K562 (cell line): ENCODE results near the gene MMP11. TPM values are rescaled to one million over a fixed set of nuclear protein-coding genes. Genes with fewer than 3 reads are reported as not detected.

ENCODE experiments used
- CREB1 ChIP-seq, 2 experiments: sonication (generic) in 1 of 2; formaldehyde crosslinking in 1 of 2; IDR thresholded peaks; 2 replicates each; pipeline versions ENCODE4 v1.6.1 to v1.8.0; 2012 to 2022; ENCODE audit warnings: inconsistent platforms in 1 of 2, mild to moderate bottlenecking in 1 of 2, missing genetic modification reagents in 1 of 2, moderate library complexity in 1 of 2
- DDX20 ChIP-seq: fragments of 450-650 bp; IDR thresholded peaks from 2 replicates; pipeline ENCODE4 v1.6.1; 2016; ENCODE audit warnings: missing genetic modification characterization, low read depth, mild to moderate bottlenecking, missing compliant biosample characterization, moderate library complexity
- FOXJ3 ChIP-seq: sonication (generic); formaldehyde crosslinking; IDR thresholded peaks from 2 replicates; pipeline ENCODE4 v1.4.0; 2020; ENCODE audit warnings: mild to moderate bottlenecking, missing genetic modification reagents
- FOXM1 ChIP-seq, 2 experiments: fragments of 450-650 bp in 1 of 2; sonication (generic) in 1 of 2; formaldehyde crosslinking in 1 of 2; IDR thresholded peaks; 2 replicates each; pipeline versions ENCODE4 v1.6.1 to v1.9.0; 2017 to 2022; ENCODE audit warnings: low read depth in 2 of 2, mild to moderate bottlenecking in 2 of 2, missing genetic modification reagents in 1 of 2, moderate library complexity in 1 of 2
- HCFC1 ChIP-seq: IDR thresholded peaks from 2 replicates; pipeline ENCODE4 v1.6.1; 2012; ENCODE audit warnings: low read depth, low read length, improper control_type of control experiment
- HNRNPL ChIP-seq: fragments of 200-400 bp; formaldehyde crosslinking; IDR thresholded peaks from 2 replicates; pipeline ENCODE4 v1.6.1; 2017; ENCODE audit warnings: low read depth, mild to moderate bottlenecking, low read length
- LCOR ChIP-seq: sonication (generic); formaldehyde crosslinking; IDR thresholded peaks from 2 replicates; pipeline ENCODE4 v1.8.0; 2022; ENCODE audit warnings: mild to moderate bottlenecking, missing genetic modification reagents
- NFATC3 ChIP-seq: fragments of 450-650 bp; IDR thresholded peaks from 2 replicates; pipeline ENCODE4 v1.6.1; 2017; ENCODE audit warnings: mild to moderate bottlenecking
- POLR2B ChIP-seq: fragments of 450-650 bp; IDR thresholded peaks from 2 replicates; pipeline ENCODE4 v1.6.1; 2018; ENCODE audit warnings: low read depth; ENCODE audit not compliant: partially characterized antibody
- RBM25 ChIP-seq: fragments of 200-400 bp; formaldehyde crosslinking; IDR thresholded peaks from 2 replicates; pipeline ENCODE4 v1.6.1; 2018; ENCODE audit warnings: low read length, low read depth, moderate library complexity; ENCODE audit not compliant: severe bottlenecking
- SAFB ChIP-seq: fragments of 200-400 bp; formaldehyde crosslinking; IDR thresholded peaks from 2 replicates; pipeline ENCODE4 v1.6.1; 2017; ENCODE audit warnings: low read depth, low read length, borderline replicate concordance
- SAFB2 ChIP-seq: fragments of 200-400 bp; formaldehyde crosslinking; IDR thresholded peaks from 2 replicates; pipeline ENCODE4 v1.6.1; 2018; ENCODE audit warnings: borderline replicate concordance, low read length, low read depth, moderate library complexity; ENCODE audit not compliant: severe bottlenecking
- SIN3B ChIP-seq: fragments of 450-650 bp; IDR thresholded peaks from 2 replicates; pipeline ENCODE4 v1.6.1; 2017; ENCODE audit warnings: low read depth, mild to moderate bottlenecking, moderate library complexity
- STAG1 ChIP-seq: sonication (generic); formaldehyde crosslinking; IDR thresholded peaks from 2 replicates; pipeline ENCODE4 v1.5.0; 2020; ENCODE audit warnings: missing genetic modification reagents, borderline replicate concordance
- YBX1 ChIP-seq: fragments of 450-650 bp; IDR thresholded peaks from 2 replicates; pipeline ENCODE4 v1.7.1; 2016; ENCODE audit warnings: mild to moderate bottlenecking
- ZNF212 ChIP-seq: fragments of 450-650 bp; formaldehyde crosslinking; IDR thresholded peaks from 2 replicates; pipeline ENCODE4 v1.4.0; 2020; ENCODE audit warnings: mild to moderate bottlenecking
- ZNF57 ChIP-seq: fragments of 450-650 bp; formaldehyde crosslinking; IDR thresholded peaks from 2 replicates; pipeline ENCODE4 v1.4.0; 2020; ENCODE audit warnings: mild to moderate bottlenecking, moderate library complexity
- ZNF586 ChIP-seq: fragments of 450-650 bp; formaldehyde crosslinking; conservative IDR thresholded peaks from 2 replicates; pipeline ENCODE4 v1.4.0; 2020; ENCODE audit warnings: mild to moderate bottlenecking, moderate library complexity
- ZNF717 ChIP-seq: fragments of 250-450 bp; sonication (Bioruptor Pico); IDR thresholded peaks from 2 replicates; pipeline ENCODE4 v1.5.0; 2021
- ZSCAN32 ChIP-seq: fragments of 450-650 bp; formaldehyde crosslinking; IDR thresholded peaks from 2 replicates; pipeline ENCODE4 v1.4.0; 2020; ENCODE audit warnings: mild to moderate bottlenecking, moderate library complexity
- polyA plus RNA-seq, 8 experiments: library from polyadenylated mRNA; depleted of rRNA in 4 of 8; stranded (reverse) in 5 of 8; unstranded in 3 of 8; fragments of >200 nt; fragmentation: Nextera tagmentation in 2 of 8; fragmentation: Illumina TruSeq in 1 of 8; extraction: Ambion mirVana in 2 of 8; extraction: Trizol in 1 of 8; gene quantifications; 2 replicates each; pipeline versions ENCODE4 v1.2.1 to v1.2.3, GENCODE V29; 2011 to 2014; ENCODE audit warnings: inconsistent platforms in 1 of 8, missing spikeins in 1 of 8
- total RNA-seq, 7 experiments: library from RNA; depleted of rRNA in 6 of 7; stranded (reverse); fragments of >200 nt in 6 of 7; fragmentation: Illumina TruSeq in 2 of 7; extraction: Trizol in 2 of 7; gene quantifications; 2 replicates each; pipeline versions ENCODE4 v1.2.1 to v1.2.3, GENCODE V29; 2011 to 2021; ENCODE audit warnings: low replicate concordance in 1 of 7
- TF ChIP-seq, protein P1 (sequence below), 2 experiments: fragments of 450-650 bp; conservative IDR thresholded peaks; 2 replicates each; pipeline ENCODE4 v1.6.1; 2017; ENCODE audit warnings: mild to moderate bottlenecking in 2 of 2, moderate library complexity in 2 of 2
- TF ChIP-seq, protein P2 (sequence below): sonication (generic); formaldehyde crosslinking; IDR thresholded peaks from 2 replicates; pipeline ENCODE4 v1.8.0; 2022; ENCODE audit warnings: mild to moderate bottlenecking, missing genetic modification reagents
- TF ChIP-seq, protein P3 (sequence below): fragments of 450-650 bp; formaldehyde crosslinking; IDR thresholded peaks from 2 replicates; pipeline ENCODE4 v1.4.0; 2022; ENCODE audit warnings: mild to moderate bottlenecking, moderate library complexity
- TF ChIP-seq, protein P4 (sequence below): fragments of 250-450 bp; sonication (Bioruptor Pico); IDR thresholded peaks from 2 replicates; pipeline ENCODE4 v1.5.0; 2020; ENCODE audit warnings: mild to moderate bottlenecking

The MMP11 gene
- total and polyA plus RNA-seq, 9 of the 15 experiments (the other 6 are each of a cell fraction or from before 2014, with no cell fraction given): 0.14 to 1.8 (median 1.1) TPM; not detected in 2

DNA sequence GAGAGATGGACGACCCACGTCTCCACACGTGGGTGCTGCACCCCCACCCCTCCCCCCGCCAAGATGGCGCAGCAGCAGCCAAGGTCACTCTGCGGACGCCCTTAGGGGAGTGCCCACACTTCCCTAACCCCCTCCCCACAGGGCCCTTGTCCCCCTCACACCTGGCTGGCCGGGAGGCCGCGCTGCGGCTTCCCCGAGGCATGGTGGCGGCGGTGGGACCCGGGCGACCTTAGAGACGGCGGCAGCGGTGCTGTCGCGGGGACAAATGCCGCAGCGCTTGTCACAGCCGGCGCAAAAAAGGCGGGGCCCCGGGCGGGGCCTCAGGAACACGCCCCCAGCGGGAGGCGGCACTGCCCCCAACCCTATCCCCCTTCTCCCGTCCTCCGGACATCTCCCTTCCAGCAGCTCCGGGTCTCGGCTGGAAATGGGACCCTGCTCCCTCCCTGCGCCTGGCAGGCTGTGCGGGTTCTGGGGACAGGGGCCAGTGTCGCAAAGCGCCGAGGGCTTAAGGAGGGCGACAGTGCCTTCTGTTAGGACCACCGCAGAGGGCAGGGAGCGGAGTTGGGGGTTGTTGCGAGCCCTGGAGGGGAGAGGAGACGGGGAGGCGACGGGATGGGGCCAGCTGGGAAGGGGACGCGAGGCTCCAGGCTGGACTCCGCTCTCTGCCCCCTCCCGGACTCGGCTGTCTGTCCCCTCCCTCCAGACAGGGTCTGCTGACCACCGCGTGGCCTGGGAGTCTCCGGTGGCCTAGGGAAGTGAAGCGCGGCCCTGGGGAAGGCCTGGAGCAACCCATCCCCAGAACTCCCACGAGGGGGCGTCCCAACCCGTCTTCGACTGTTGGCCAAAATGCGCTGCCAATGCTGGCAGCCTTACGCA is 4.7 kb upstream of the MMP11 start, which contains the start of gene CHCHD10 (continued):
- TF ChIP-seq HCFC1 (peak; percentile 25; the same call in 1 of the 2 replicates), ZNF57 (CRISPR knock-in tag) (no peak), SIN3B (no peak), SAFB (no peak), YBX1 (no peak), SAFB2 (no peak), FOXM1 (IDR thresholded peaks at IDR 0.05; ENCODE audit: low read depth) (no peak), FOXM1 (CRISPR knock-in tag; IDR thresholded peaks at IDR 0.05; ENCODE audit: low read depth) (no peak; the same call in 1 of the 2 replicates), ZSCAN32 (CRISPR knock-in tag) (0 out of 2 replicates have a peak, but pooled peaks have one; percentile 15), ZNF212 (no peak), NFATC3 (no peak), LCOR (CRISPR knock-in tag) (no peak), ZNF717 (CRISPR knock-in tag) (no peak), RBM25 (no peak), CREB1 (IDR thresholded peaks at IDR 0.05) (peak; percentile 55; the same call in 1 of the 2 replicates), CREB1 (CRISPR knock-in tag; IDR thresholded peaks at IDR 0.05) (0 out of 2 replicates have a peak, but pooled peaks have one; percentile 12), STAG1 (CRISPR knock-in tag) (no peak), POLR2B (peak; percentile 83), HNRNPL (no peak), FOXJ3 (CRISPR knock-in tag) (no peak), DDX20 (tag) (no peak), ZNF586 (CRISPR knock-in tag) (no peak)
- TF ChIP-seq, protein P1, sequence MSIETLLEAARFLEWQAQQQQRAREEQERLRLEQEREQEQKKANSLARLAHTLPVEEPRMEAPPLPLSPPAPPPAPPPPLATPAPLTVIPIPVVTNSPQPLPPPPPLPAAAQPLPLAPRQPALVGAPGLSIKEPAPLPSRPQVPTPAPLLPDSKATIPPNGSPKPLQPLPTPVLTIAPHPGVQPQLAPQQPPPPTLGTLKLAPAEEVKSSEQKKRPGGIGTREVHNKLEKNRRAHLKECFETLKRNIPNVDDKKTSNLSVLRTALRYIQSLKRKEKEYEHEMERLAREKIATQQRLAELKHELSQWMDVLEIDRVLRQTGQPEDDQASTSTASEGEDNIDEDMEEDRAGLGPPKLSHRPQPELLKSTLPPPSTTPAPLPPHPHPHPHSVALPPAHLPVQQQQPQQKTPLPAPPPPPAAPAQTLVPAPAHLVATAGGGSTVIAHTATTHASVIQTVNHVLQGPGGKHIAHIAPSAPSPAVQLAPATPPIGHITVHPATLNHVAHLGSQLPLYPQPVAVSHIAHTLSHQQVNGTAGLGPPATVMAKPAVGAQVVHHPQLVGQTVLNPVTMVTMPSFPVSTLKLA (conservative IDR thresholded peaks at IDR 0.05): peak; percentile 83 to 91
- TF ChIP-seq, protein P2, sequence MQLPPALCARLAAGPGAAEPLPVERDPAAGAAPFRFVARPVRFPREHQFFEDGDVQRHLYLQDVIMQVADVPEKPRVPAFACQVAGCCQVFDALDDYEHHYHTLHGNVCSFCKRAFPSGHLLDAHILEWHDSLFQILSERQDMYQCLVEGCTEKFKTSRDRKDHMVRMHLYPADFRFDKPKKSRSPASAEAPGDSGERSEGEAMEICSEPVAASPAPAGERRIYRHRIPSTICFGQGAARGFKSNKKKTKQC (CRISPR knock-in tag): no peak
- TF ChIP-seq, protein P3, sequence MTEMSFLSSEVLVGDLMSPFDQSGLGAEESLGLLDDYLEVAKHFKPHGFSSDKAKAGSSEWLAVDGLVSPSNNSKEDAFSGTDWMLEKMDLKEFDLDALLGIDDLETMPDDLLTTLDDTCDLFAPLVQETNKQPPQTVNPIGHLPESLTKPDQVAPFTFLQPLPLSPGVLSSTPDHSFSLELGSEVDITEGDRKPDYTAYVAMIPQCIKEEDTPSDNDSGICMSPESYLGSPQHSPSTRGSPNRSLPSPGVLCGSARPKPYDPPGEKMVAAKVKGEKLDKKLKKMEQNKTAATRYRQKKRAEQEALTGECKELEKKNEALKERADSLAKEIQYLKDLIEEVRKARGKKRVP (CRISPR knock-in tag): peak; percentile 45; the same call in 1 of the 2 replicates
- TF ChIP-seq, protein P4, sequence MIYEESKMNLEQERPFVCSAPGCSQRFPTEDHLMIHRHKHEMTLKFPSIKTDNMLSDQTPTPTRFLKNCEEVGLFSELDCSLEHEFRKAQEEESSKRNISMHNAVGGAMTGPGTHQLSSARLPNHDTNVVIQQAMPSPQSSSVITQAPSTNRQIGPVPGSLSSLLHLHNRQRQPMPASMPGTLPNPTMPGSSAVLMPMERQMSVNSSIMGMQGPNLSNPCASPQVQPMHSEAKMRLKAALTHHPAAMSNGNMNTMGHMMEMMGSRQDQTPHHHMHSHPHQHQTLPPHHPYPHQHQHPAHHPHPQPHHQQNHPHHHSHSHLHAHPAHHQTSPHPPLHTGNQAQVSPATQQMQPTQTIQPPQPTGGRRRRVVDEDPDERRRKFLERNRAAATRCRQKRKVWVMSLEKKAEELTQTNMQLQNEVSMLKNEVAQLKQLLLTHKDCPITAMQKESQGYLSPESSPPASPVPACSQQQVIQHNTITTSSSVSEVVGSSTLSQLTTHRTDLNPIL (CRISPR knock-in tag): no peak
